GM15510 (cell line): ENCODE results near the gene LRMDA.

ENCODE experiments used
- POLR2A ChIP-seq: IDR thresholded peaks from 3 replicates; pipeline ENCODE4 v1.6.1; 2011; ENCODE audit warnings: borderline replicate concordance; ENCODE audit not compliant: insufficient read length; ENCODE audit errors: extremely low read depth

The LRMDA gene

GRCh38 chr10:76213876-76214275, 782.5 kb downstream of the LRMDA start:
- no peak for TF ChIP-seq POLR2A

GRCh38 chr10:76218035-76218434, 786.6 kb downstream of the LRMDA start:
- TF ChIP-seq POLR2A, result no peak

- TF ChIP-seq POLR2A, result no peak
These were observed 797.9 kb downstream of the LRMDA start for GRCh38 chr10:76229341-76229740.

GRCh38 chr10:76230921-76231285, 799.5 kb downstream of the LRMDA start:
- TF ChIP-seq POLR2A, result no peak

- no peak for TF ChIP-seq POLR2A
These were observed 800.0 kb downstream of the LRMDA start for GRCh38 chr10:76231286-76231934.

GRCh38 chr10:76234499-76235226, 803.2 kb downstream of the LRMDA start:
- TF ChIP-seq POLR2A, result no peak

- no peak for TF ChIP-seq POLR2A
These were observed 804.9 kb downstream of the LRMDA start for GRCh38 chr10:76236356-76236755.

- TF ChIP-seq POLR2A, result no peak
These were observed 811.5 kb downstream of the LRMDA start for GRCh38 chr10:76242956-76243355.

- no peak for TF ChIP-seq POLR2A
These were observed 812.8 kb downstream of the LRMDA start for GRCh38 chr10:76244061-76244686.

- no peak for TF ChIP-seq POLR2A
These were observed 814.6 kb downstream of the LRMDA start for GRCh38 chr10:76245951-76246495.

- TF ChIP-seq POLR2A, result no peak
These were observed 817.3 kb downstream of the LRMDA start for GRCh38 chr10:76248649-76249200.

GRCh38 chr10:76251841-76252671, 820.6 kb downstream of the LRMDA start:
- no peak for TF ChIP-seq POLR2A

GRCh38 chr10:76252733-76253132, 821.3 kb downstream of the LRMDA start:
- no peak for TF ChIP-seq POLR2A

GRCh38 chr10:76255241-76255640, 823.8 kb downstream of the LRMDA start:
- no peak for TF ChIP-seq POLR2A
